SJCRH30 (cell line): ENCODE data around the gene FNTB. TPM values are rescaled to one million over a fixed set of nuclear protein-coding genes. Genes with fewer than 3 reads are reported as not detected.

Experiments used
- DNase-seq, 2 experiments: peaks; one replicate each; pipeline ENCODE4 v3.0.0-alpha.2; 2015 to 2020
- H3K27ac ChIP-seq: fragments of 250-450 bp; sonication (Bioruptor Pico); 2 replicates; pipeline ENCODE4 v1.5.1; 2020; ENCODE audit warnings: mild to moderate bottlenecking, moderate library complexity
- H3K27me3 ChIP-seq: fragments of 250-450 bp; sonication (Bioruptor Pico); 2 replicates; pipeline ENCODE4 v1.5.1; 2020; ENCODE audit warnings: mild to moderate bottlenecking, moderate library complexity
- H3K36me3 ChIP-seq: fragments of 250-450 bp; sonication (Bioruptor Pico); 2 replicates; pipeline ENCODE4 v1.5.1; 2020; ENCODE audit warnings: mild to moderate bottlenecking, moderate library complexity
- H3K4me1 ChIP-seq: fragments of 250-450 bp; sonication (Bioruptor Pico); 2 replicates; pipeline ENCODE4 v1.5.1; 2020; ENCODE audit warnings: mild to moderate bottlenecking, moderate library complexity
- H3K4me3 ChIP-seq: fragments of 250-450 bp; sonication (Bioruptor Pico); 2 replicates; pipeline ENCODE4 v1.5.1; 2020; ENCODE audit warnings: mild to moderate bottlenecking, moderate library complexity
- H3K9me3 ChIP-seq: fragments of 250-450 bp; sonication (Bioruptor Pico); replicated peaks from 2 replicates; pipeline ENCODE4 v1.5.1; 2020; ENCODE audit warnings: mild to moderate bottlenecking, moderate library complexity
- total RNA-seq: library from RNA; depleted of rRNA; stranded (reverse); fragments of >200 nt; shearing (Covaris generic); gene quantifications from 2 replicates; pipeline ENCODE4 v1.2.3, GENCODE V29; 2014

The FNTB gene
- total RNA-seq, 1 experiment from 2014 or later: 14.4 TPM

- H3K4me1 ChIP-seq: no peaks in the 10 kb centered on the region
- DNase-seq: no peak
Observed at GRCh38 chr14:65054471-65055085, 67.9 kb downstream of the FNTB start.

GRCh38 chr14:65057695-65058094 lies 71.0 kb downstream of the FNTB start:
- no peak for DNase-seq
- H3K36me3 ChIP-seq: peaks cover 7% of the 10 kb centered on the region; the same call in 1 of the 2 replicates

More at GRCh38 chr14:65054471-65055085, 67.9 kb downstream of the FNTB start:
- Histone ChIP-seq H3K27ac (no peak overlapping the region), H3K9me3 (no peaks in the 10 kb centered on the region), H3K27me3 (no peaks in the 10 kb centered on the region), H3K36me3 (no peaks in the 10 kb centered on the region), H3K4me3 (no peak overlapping the region)

GRCh38 chr14:65062096-65063075 lies 75.7 kb downstream of the FNTB start:
- H3K27me3 ChIP-seq: no peaks in the 10 kb centered on the region
- H3K4me3 ChIP-seq: no peak overlapping the region
- H3K9me3 ChIP-seq: no peaks in the 10 kb centered on the region
- no peak overlapping the region for H3K27ac ChIP-seq
- DNase-seq: no peak
- H3K36me3 ChIP-seq: peaks cover 7% of the 10 kb centered on the region; the same call in 1 of the 2 replicates
- H3K4me1 ChIP-seq: no peaks in the 10 kb centered on the region

More at GRCh38 chr14:65057695-65058094, 71.0 kb downstream of the FNTB start:
- Histone ChIP-seq H3K4me1 (no peaks in the 10 kb centered on the region), H3K27me3 (no peaks in the 10 kb centered on the region), H3K27ac (no peak overlapping the region), H3K4me3 (no peak overlapping the region), H3K9me3 (no peaks in the 10 kb centered on the region)

- no peak for DNase-seq
- no peaks in the 10 kb centered on the region for H3K9me3 ChIP-seq
- no peaks in the 10 kb centered on the region for H3K4me1 ChIP-seq
- H3K27ac ChIP-seq: no peak overlapping the region
- no peak overlapping the region for H3K4me3 ChIP-seq
- H3K27me3 ChIP-seq: no peaks in the 10 kb centered on the region
- H3K36me3 ChIP-seq: peaks cover 7% of the 10 kb centered on the region; the same call in 1 of the 2 replicates
Observed at GRCh38 chr14:65065719-65066118, 79.0 kb downstream of the FNTB start.

- no peak overlapping the region for H3K27ac ChIP-seq
- H3K4me3 ChIP-seq: no peak overlapping the region
- H3K36me3 ChIP-seq: no peaks in the 10 kb centered on the region
- no peaks in the 10 kb centered on the region for H3K9me3 ChIP-seq
- DNase-seq: no peak
- no peaks in the 10 kb centered on the region for H3K4me1 ChIP-seq
- no peaks in the 10 kb centered on the region for H3K27me3 ChIP-seq
Observed at GRCh38 chr14:65069874-65070413, 83.2 kb downstream of the FNTB start.

- Histone ChIP-seq H3K27me3 (no peaks in the 10 kb centered on the region), H3K9me3 (no peaks in the 10 kb centered on the region), H3K4me1 (no peaks in the 10 kb centered on the region), H3K27ac (no peak overlapping the region), H3K4me3 (no peak overlapping the region), H3K36me3 (no peaks in the 10 kb centered on the region)
- no peak for DNase-seq
Observed at GRCh38 chr14:65070471-65070976, 83.8 kb downstream of the FNTB start.

- H3K4me3 ChIP-seq: no peak overlapping the region
- no peaks in the 10 kb centered on the region for H3K36me3 ChIP-seq
- H3K4me1 ChIP-seq: no peaks in the 10 kb centered on the region
- no peaks in the 10 kb centered on the region for H3K9me3 ChIP-seq
- H3K27ac ChIP-seq: no peak overlapping the region
- no peak for DNase-seq
- H3K27me3 ChIP-seq: no peaks in the 10 kb centered on the region
Observed at GRCh38 chr14:65071544-65071943, 84.8 kb downstream of the FNTB start.

GRCh38 chr14:65072256-65072655 lies 85.6 kb downstream of the FNTB start:
- Histone ChIP-seq H3K27me3 (no peaks in the 10 kb centered on the region), H3K9me3 (no peaks in the 10 kb centered on the region)
- DNase-seq: no peak

GRCh38 chr14:65072937-65073336 lies 86.2 kb downstream of the FNTB start:
- no peak for DNase-seq
- no peaks in the 10 kb centered on the region for H3K27me3 ChIP-seq
- no peaks in the 10 kb centered on the region for H3K9me3 ChIP-seq
- H3K36me3 ChIP-seq: peaks cover 3% of the 10 kb centered on the region; the same call in 1 of the 2 replicates
- no peak overlapping the region for H3K4me3 ChIP-seq
- no peaks in the 10 kb centered on the region for H3K4me1 ChIP-seq
- H3K27ac ChIP-seq: no peak overlapping the region

More at GRCh38 chr14:65072256-65072655, 85.6 kb downstream of the FNTB start:
- H3K36me3 ChIP-seq: no peaks in the 10 kb centered on the region; the same call in 1 of the 2 replicates
- no peaks in the 10 kb centered on the region for H3K4me1 ChIP-seq
- H3K4me3 ChIP-seq: no peak overlapping the region
- H3K27ac ChIP-seq: no peak overlapping the region

GRCh38 chr14:65073605-65074201 lies 87.0 kb downstream of the FNTB start:
- no peaks in the 10 kb centered on the region for H3K9me3 ChIP-seq
- no peak overlapping the region for H3K27ac ChIP-seq
- no peak for DNase-seq
- peaks cover 3% of the 10 kb centered on the region; the same call in 1 of the 2 replicates for H3K36me3 ChIP-seq
- H3K27me3 ChIP-seq: no peaks in the 10 kb centered on the region
- no peak overlapping the region for H3K4me3 ChIP-seq
- no peaks in the 10 kb centered on the region for H3K4me1 ChIP-seq

GRCh38 chr14:65074449-65075150 lies 87.9 kb downstream of the FNTB start:
- Histone ChIP-seq H3K36me3 (peaks cover 5% of the 10 kb centered on the region; the same call in 1 of the 2 replicates), H3K27me3 (no peaks in the 10 kb centered on the region), H3K9me3 (no peaks in the 10 kb centered on the region), H3K27ac (no peak overlapping the region), H3K4me1 (no peaks in the 10 kb centered on the region), H3K4me3 (no peak overlapping the region)
- no peak for DNase-seq

- H3K36me3 ChIP-seq: peaks cover 9% of the 10 kb centered on the region
- DNase-seq: no peak
Observed at GRCh38 chr14:65075628-65076325, 89.1 kb downstream of the FNTB start.

GRCh38 chr14:65077318-65077717 lies 90.6 kb downstream of the FNTB start:
- no peak overlapping the region for H3K27ac ChIP-seq
- no peaks in the 10 kb centered on the region for H3K27me3 ChIP-seq
- DNase-seq: no peak
- no peaks in the 10 kb centered on the region for H3K9me3 ChIP-seq
- peaks cover 13% of the 10 kb centered on the region for H3K36me3 ChIP-seq
- H3K4me1 ChIP-seq: no peaks in the 10 kb centered on the region
- H3K4me3 ChIP-seq: no peak overlapping the region

More at GRCh38 chr14:65075628-65076325, 89.1 kb downstream of the FNTB start:
- Histone ChIP-seq H3K4me1 (no peaks in the 10 kb centered on the region), H3K27me3 (no peaks in the 10 kb centered on the region), H3K9me3 (no peaks in the 10 kb centered on the region), H3K27ac (no peak overlapping the region), H3K4me3 (no peak overlapping the region)
